GM21786 (cell line): ENCODE measurements around the gene TPRG1L.

ENCODE experiments used
- ATAC-seq: cut with Tn5 transposase; IDR thresholded peaks from one replicate; pipeline ENCODE4 v1.9.1; 2021; ENCODE audit not compliant: unreplicated experiment

Gene TPRG1L

GRCh38 chr1:3677484-3677883 is 52.7 kb downstream of the TPRG1L start:
- ATAC-seq, result no peak

GRCh38 chr1:3678361-3679097 is 53.7 kb downstream of the TPRG1L start:
- ATAC-seq, result no peak

GRCh38 chr1:3679098-3679555 is 54.3 kb downstream of the TPRG1L start:
- ATAC-seq, result no peak
